ENCODE measurements around the gene MRTFA. TPM values are rescaled to one million over a fixed set of nuclear protein-coding genes. Genes with fewer than 3 reads are reported as not detected.
"Not testable (repeated sequence)": the region's sequence is repeated elsewhere in the genome, so short reads cannot be mapped to it uniquely, and the experiment has no call there.

The MRTFA gene
- total RNA-seq, 1 donor from 2014 or later: 47.0 TPM

DNA sequence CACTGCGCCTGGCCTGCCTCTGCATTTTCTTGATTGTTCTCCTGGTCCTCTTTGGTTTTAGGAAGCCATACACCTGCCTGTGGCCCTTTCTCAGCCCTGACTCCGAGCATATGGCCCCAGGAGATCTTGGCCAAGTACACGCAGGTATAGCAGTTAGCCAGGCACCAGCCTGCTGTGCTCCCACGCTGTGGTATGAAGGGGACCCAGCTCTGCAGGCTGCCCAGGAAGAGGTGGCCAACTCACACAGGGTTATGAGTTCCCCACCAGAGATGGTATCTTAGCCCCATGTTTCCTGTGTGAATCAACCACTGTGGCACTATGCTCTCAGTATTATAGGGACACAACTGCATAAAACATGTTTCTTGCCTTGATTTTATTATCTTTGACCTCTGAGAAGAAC is 235.0 kb downstream of the MRTFA start:
- no peak for DNase-seq (ENCODE audit: low read depth)

DNA sequence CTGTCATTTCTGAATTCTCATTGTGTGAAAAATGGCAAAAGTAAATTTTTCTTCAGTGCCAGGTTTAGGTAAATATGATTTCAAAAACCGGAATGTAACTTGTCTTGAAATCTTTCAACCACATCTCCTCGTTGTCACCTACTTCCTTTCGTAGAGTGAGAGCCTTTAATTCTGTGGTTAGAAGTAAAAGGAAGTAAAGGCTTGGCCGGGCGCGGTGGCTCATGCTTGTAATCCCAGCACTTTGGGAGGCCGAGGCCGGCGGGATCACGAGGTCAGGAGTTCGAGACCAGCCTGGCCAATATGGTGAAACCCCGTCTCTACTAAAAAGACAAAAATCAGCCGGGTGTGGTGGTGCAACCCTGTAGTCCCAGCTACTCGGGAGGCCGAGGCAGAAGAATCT is 236.4 kb downstream of the MRTFA start:
- peak; percentile 39 for DNase-seq (ENCODE audit: low read depth)

- peak; percentile 89 for DNase-seq (ENCODE audit: low read depth)
These were observed 236.9 kb downstream of the MRTFA start for GRCh38 chr22:40399621-40400020.

- DNase-seq (ENCODE audit: low read depth): no peak
These were observed 239.1 kb downstream of the MRTFA start for GRCh38 chr22:40397396-40397795.

- DNase-seq (ENCODE audit: low read depth): no peak
These were observed 239.6 kb downstream of the MRTFA start for GRCh38 chr22:40396882-40397281.

DNA sequence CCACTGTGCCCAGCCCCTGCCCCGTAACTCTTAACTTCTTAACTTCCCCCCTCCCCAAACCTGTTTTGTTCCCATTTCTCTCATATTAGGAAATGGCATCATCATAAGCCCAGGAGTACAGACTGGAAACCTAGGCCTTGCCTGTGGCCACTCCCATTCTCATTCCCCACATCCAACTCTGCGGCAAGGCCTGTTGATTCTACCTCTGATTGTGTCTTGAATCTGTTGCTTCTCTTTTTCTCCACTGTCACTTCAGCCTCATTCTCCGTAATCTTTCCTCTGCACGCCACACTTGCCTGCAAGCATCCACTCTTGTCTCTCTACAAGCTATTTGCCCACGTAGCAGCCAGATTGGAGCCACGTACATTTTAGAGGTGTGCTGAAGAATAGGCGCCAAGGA is 240.9 kb downstream of the MRTFA start:
- DNase-seq (ENCODE audit: low read depth): no peak

- no peak for DNase-seq (ENCODE audit: low read depth)
These were observed 241.9 kb downstream of the MRTFA start for GRCh38 chr22:40394607-40395006.

GRCh38 chr22:40392618-40393017 is 243.9 kb downstream of the MRTFA start:
- DNase-seq (ENCODE audit: low read depth): no peak

- DNase-seq (ENCODE audit: low read depth): no peak
These were observed 245.1 kb downstream of the MRTFA start for GRCh38 chr22:40391417-40391816.

DNA sequence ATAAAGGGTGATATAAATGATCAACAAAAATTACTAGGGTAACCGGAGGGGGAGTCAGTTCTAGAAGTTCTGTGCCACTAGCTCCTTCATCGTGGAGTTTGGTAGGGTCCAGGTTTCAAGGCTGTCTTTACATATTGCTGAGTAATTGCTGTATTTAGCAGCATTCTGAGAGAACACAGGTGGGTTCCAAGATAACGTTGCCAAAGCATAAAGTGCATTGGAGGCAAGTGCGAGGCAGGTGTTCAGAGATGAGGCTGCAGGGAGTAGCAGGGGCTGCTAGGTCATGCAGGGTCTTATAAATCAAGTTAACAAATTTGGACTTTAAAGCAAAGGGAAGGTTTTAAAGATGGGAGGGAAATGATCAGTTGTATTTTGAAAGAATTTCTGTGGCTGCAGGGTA is 248.3 kb downstream of the MRTFA start:
- DNase-seq (ENCODE audit: low read depth): no peak

- DNase-seq (ENCODE audit: low read depth): no peak
These were observed 248.8 kb downstream of the MRTFA start for GRCh38 chr22:40387746-40388145.

GRCh38 chr22:40385036-40385782 is 251.3 kb downstream of the MRTFA start:
- DNase-seq (ENCODE audit: low read depth): no peak

DNA sequence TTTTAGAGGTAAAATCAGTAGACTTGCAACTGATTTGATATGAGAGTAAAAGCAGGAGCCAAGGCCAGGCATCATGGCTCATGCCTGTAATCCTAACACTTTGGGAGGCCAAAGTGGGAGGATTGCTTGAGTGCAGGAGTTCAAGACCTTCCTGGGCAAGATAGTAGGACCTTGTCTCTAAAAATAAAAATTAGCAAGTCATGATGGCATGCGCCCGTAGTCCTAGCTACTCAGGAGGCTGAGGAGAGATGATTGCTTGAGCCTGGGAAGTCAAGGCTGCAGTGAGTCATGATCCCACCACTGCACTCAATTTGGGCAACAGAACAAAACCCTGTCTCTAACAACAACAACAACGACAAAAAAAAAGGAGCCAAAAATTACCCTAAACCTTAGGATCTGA is 252.6 kb downstream of the MRTFA start:
- peak; percentile 75 for DNase-seq (ENCODE audit: low read depth)

DNA sequence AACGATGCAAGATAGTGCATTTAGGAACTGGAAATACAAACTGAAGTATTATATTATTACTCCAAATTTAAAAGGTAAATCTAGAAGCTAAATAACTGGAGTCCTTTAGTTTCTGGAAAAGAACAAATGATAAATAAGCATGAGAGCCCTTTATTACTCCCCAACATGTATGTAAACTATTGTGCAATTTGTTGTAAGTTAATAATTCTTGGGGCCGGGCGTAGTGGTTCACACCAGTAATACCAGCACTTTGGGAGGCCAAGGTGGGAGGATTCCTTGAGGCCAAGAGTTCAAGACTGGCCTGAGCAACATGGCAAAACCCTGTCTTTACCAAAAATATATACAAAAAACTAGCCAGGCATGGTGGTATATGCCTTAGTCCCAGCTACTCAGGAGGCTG is 255.1 kb downstream of the MRTFA start:
- DNase-seq (ENCODE audit: low read depth): no peak

DNA sequence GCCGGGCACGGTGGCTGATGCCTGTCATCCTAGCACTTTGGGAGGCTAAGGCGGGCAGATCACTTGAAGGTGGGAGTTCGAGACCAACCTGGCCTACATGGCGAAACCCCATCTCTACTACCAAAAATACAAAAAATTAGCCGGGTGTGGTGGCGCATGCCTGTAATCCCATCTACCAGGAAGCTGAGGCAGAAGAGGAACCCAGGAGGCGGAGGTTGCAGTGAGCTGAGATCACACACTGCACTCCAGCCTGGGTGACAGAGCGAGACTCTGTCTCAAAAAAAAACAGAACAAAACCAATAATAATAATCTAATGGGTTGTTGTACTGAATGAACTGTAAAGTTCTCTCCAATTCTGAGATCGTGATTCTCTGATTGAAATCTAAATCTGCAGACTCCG is 258.1 kb downstream of the MRTFA start:
- not testable (repeated sequence) for DNase-seq (ENCODE audit: low read depth)

DNA sequence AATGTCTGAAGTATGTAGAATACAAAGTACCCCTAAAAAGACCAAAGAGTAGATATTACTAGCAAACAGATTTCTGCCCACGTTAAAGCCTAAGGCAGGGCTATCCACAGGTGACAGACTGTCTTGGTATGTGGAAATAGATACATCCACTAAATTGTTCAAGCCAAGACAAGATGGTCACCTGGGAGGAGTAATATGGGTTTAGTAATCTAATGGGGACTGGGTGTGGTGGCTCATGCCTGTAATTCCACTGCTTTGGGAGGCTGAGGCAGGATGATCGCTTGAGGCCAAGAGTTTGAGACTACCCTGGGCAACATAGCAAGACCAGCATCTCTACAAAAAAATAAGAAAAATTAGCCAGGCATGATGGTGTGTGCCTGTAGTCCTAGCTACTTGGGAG is 258.6 kb downstream of the MRTFA start:
- no peak for DNase-seq (ENCODE audit: low read depth)

DNA sequence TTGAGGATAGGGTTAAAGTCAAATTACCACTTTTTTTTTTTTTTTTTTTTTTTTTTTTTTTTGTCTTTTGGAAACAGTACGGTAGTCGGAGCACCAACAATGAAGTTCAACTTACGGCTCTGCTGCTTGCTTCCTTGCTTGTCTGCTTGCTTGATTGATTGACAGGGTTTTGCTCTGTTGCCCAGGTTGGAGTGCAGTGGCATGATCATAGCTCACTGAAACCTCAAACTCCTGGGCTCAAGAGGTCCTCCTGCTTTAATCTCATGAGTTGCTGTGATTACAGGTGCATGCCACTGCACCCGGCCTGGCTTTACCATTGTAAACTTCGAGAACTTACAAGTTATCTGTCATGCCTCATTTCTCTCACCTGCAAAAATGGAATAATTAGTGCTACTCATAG is 260.4 kb downstream of the MRTFA start:
- no peak for DNase-seq (ENCODE audit: low read depth)

DNA sequence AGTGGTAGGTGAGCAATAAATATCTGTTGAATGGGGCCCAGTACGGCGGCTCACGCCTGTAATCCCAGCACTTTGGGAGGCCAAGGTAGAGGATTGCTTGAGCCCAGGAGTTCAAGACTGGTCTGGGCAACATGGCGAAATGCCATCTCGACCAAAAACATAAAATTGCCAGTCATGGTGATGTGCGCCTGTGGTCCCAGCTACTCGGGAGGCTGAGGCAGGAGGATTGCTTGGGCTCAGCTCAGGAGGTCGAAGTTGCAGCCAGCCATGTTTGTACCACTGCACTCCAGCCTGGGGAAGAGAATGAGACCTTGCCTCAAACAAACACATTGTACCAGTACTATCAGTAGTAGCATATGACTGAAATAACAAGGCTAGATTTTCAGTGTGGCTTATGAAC is 262.0 kb downstream of the MRTFA start:
- no peak for DNase-seq (ENCODE audit: low read depth)

GRCh38 chr22:40368836-40369235 is 267.7 kb downstream of the MRTFA start:
- DNase-seq (ENCODE audit: low read depth): no peak

- no peak for DNase-seq (ENCODE audit: low read depth)
These were observed 268.5 kb downstream of the MRTFA start for GRCh38 chr22:40368016-40368415.

DNA sequence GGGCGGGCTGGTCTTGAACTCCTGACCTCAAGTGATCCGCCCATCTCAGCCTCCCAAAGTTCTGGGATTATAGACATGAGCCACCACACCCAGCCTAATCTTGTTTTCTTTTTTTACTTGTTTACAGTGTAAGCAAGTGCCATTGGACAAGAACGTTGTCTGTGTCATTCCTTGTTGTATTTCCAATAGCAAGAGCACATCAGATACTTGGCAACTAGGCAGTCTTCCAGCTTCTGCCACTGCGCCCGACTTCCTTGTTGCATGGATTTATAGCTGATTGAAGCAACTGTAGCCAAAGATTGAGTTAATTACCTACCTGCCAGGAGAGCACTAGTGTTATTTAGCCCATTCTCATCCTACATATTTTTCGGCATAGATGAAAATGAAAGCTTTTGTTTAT is 269.2 kb downstream of the MRTFA start:
- no peak for DNase-seq (ENCODE audit: low read depth)

GRCh38 chr22:40366068-40366467 is 270.5 kb downstream of the MRTFA start:
- DNase-seq (ENCODE audit: low read depth): no peak

DNA sequence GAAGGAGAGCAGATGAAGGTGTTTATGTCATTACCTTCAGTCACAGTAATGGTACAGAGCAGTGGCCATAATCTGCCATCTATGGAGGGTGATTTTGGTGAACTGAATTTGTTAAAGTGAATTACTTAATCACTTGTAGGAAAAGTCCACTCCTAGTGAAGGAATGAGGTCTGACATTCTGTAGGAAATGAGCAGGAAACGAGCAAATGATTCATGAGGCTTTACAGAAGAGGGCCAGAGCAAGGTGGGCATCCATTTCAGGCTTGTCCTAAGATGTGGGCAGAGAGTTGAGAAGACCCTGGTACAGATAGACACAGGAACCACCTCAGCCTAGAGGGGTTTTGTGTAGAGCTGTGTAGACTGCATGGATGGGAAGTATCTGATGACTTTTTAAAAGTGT is 272.1 kb downstream of the MRTFA start:
- DNase-seq (ENCODE audit: low read depth): no peak

- DNase-seq (ENCODE audit: low read depth): no peak
These were observed 273.5 kb downstream of the MRTFA start for GRCh38 chr22:40363059-40363458.

All from myocyte (in vitro differentiated cells).